ENCODE measurements around the gene KIAA0825. TPM values are rescaled to one million over a fixed set of nuclear protein-coding genes. Genes with fewer than 3 reads are reported as not detected.

The KIAA0825 gene
- total RNA-seq, 4 donors from 2014 or later: 1.8 to 3.4 (median 2.6) TPM

DNA sequence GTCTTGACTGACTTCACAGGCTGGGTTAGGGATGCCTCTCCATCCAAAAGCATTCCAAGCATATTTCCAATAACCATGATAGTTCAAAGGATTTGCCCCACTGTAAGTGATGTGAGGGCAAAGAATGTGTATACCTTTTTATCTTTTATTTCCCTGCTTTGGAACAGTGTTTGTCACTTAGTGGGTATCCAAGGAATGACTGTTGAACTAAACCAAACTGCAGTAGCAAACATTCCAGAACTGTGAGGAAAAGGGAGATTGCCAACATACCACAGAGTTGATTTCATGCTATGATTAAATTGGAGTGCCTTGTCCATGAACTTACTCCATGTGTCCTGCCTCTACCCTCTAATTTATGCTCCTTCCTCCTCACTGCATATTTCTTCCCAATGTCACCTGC is 400.0 kb downstream of the KIAA0825 start:
- no peak for DNase-seq
- no peaks in the 10 kb centered on the region for H3K27me3 ChIP-seq

GRCh38 chr5:94217745-94218144 is 400.7 kb downstream of the KIAA0825 start:
- no peak for TF ChIP-seq CTCF (IDR thresholded peaks at IDR 0.05)
- TF ChIP-seq POLR2A (IDR thresholded peaks at IDR 0.05): no peak
- Histone ChIP-seq H3K9me3 (no peaks in the 10 kb centered on the region), H3K36me3 (no peaks in the 10 kb centered on the region), H3K4me1 (no peaks in the 10 kb centered on the region), H3K4me3 (no peak overlapping the region), H3K27ac (no peak overlapping the region), H3K27me3 (no peaks in the 10 kb centered on the region)
- intact Hi-C loops (cut with DNase I): no loop called here
- DNase-seq: no peak
- WGBS, 2 donors: 82 to 85% methylated on average over 3 of the region's 3 CpGs

More for the DNA sequence above, 400.0 kb downstream of the KIAA0825 start:
- H3K4me3 ChIP-seq: no peak overlapping the region
- H3K27ac ChIP-seq: no peak overlapping the region
- no peaks in the 10 kb centered on the region for H3K9me3 ChIP-seq
- intact Hi-C loops (cut with DNase I): no loop called here
- H3K4me1 ChIP-seq: no peaks in the 10 kb centered on the region
- no peaks in the 10 kb centered on the region for H3K36me3 ChIP-seq
- TF ChIP-seq CTCF (IDR thresholded peaks at IDR 0.05): no peak
- no peak for TF ChIP-seq POLR2A (IDR thresholded peaks at IDR 0.05)

DNA sequence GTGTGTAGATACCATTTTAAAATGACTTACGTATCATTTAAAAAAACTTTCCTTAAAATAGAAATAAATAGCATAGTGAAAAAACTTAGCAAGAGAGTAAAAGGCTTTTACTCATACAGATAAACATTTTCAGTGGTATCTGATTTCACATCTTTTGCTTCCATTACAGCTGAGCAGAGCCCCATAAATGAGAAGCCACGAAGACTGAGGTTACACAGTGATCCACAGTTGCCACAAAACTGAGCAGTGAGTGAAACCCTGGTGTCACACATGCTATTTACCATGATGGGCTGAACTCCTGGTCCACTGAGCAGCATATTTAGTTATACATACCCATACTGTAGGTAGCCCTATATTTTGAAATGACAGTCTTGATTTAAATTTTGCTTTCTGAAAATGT is 401.2 kb downstream of the KIAA0825 start:
- no peaks in the 10 kb centered on the region for H3K4me1 ChIP-seq
- no peaks in the 10 kb centered on the region for H3K9me3 ChIP-seq
- no peak for DNase-seq
- intact Hi-C loops (cut with DNase I): no loop called here
- H3K27ac ChIP-seq: no peak overlapping the region
- H3K27me3 ChIP-seq: no peaks in the 10 kb centered on the region
- H3K4me3 ChIP-seq: no peak overlapping the region
- H3K36me3 ChIP-seq: no peaks in the 10 kb centered on the region
- WGBS, 2 donors: 68 to 88% methylated on average over 2 of the region's 2 CpGs
- TF ChIP-seq POLR2A (IDR thresholded peaks at IDR 0.05): no peak
- TF ChIP-seq CTCF (IDR thresholded peaks at IDR 0.05): no peak

DNA sequence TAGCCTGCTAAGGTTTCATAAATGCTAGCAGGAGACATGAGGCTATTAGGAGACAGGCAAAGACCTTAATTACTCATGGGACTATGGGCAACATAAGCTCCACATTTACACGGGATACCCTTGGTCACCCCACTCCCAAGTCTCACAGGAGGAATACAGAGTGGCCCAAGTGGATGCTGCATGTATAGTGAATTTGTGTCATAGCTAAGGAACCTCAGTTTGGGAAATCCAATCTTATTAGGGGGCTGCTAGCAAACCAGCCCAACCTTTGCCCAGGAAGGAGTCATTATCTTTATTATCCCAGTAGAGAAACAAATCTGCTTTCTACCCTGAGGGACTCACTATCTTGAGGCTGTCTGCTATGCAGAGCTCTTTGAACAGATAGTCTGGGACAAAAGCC is 405.9 kb downstream of the KIAA0825 start:
- TF ChIP-seq POLR2A (IDR thresholded peaks at IDR 0.05) (no peak), CTCF (IDR thresholded peaks at IDR 0.05) (no peak)
- Histone ChIP-seq H3K27me3 (no peaks in the 10 kb centered on the region), H3K9me3 (no peaks in the 10 kb centered on the region), H3K4me3 (no peak overlapping the region), H3K36me3 (no peaks in the 10 kb centered on the region), H3K27ac (no peak overlapping the region), H3K4me1 (peaks cover 0 to 4% (median 0%) of the 10 kb centered on the region in 3 donors)
- DNase-seq: no peak
- 0% methylated on average over 1 of the region's 1 CpG for WGBS, 2 donors
- intact Hi-C loops (cut with DNase I): no loop called here

GRCh38 chr5:94209774-94210355 is 408.5 kb downstream of the KIAA0825 start:
- intact Hi-C loops (cut with DNase I): no loop called here
- DNase-seq: no peak
- TF ChIP-seq POLR2A (IDR thresholded peaks at IDR 0.05) (no peak), CTCF (IDR thresholded peaks at IDR 0.05) (no peak)
- Histone ChIP-seq H3K27ac (no peak overlapping the region), H3K4me1 (peaks cover 0 to 4% (median 0%) of the 10 kb centered on the region in 3 donors), H3K36me3 (no peaks in the 10 kb centered on the region), H3K4me3 (no peak overlapping the region), H3K9me3 (no peaks in the 10 kb centered on the region), H3K27me3 (no peaks in the 10 kb centered on the region)
- 48 to 71% methylated on average over 8 of the region's 8 CpGs for WGBS, 2 donors

Measured in esophagus squamous epithelium (tissue), 5 donors.